Stimulated activated naive B cell treated with anti-CD40 and anti-IgM and Interleukin-4, amounts not matched to agents 10 μg/mL and 1 μg/mL and 100 μg/mL, for 72 hours (primary cell): Measurements from ENCODE around the gene APOL6.
A peak's percentile ranks its signal among the peaks of the same experiment; 100 is the strongest.

Source experiments
- ATAC-seq, 2 donors: fragments of 150-1000 bp; cut with Tn5 transposase; replicated peaks; 2 replicates each; pipeline ENCODE4 v1.10.0; 2021; ENCODE audit warnings: moderate library complexity in 1 of 2
- DNase-seq: peaks from one replicate; pipeline ENCODE4 v3.0.0; 2021
- H3K27ac Mint-ChIP-seq: one replicate; pipeline ENCODE4 v1.8.0; 2022; ENCODE audit warnings: mild to moderate bottlenecking, mixed read lengths
- H3K27me3 Mint-ChIP-seq, 2 donors: one replicate each; pipeline ENCODE4 v1.8.0; 2022; ENCODE audit warnings: mixed read lengths in 2 of 2
- H3K36me3 Mint-ChIP-seq, 2 donors: one replicate each; pipeline ENCODE4 v1.8.0; 2022; ENCODE audit warnings: mixed read lengths in 2 of 2, mild to moderate bottlenecking in 1 of 2
- H3K4me1 Mint-ChIP-seq, 2 donors: one replicate each; pipeline ENCODE4 v1.8.0; 2022; ENCODE audit warnings: mixed read lengths in 2 of 2, mild to moderate bottlenecking in 1 of 2
- H3K4me3 Mint-ChIP-seq, 2 donors: one replicate each; pipeline ENCODE4 v1.8.0; 2022; ENCODE audit warnings: mild to moderate bottlenecking in 2 of 2, mixed read lengths in 2 of 2, moderate library complexity in 1 of 2
- H3K9me3 Mint-ChIP-seq, 2 donors: one replicate each; pipeline ENCODE4 v1.8.0; 2022; ENCODE audit warnings: mixed read lengths in 2 of 2, mild to moderate bottlenecking in 1 of 2

The APOL6 gene

GRCh38 chr22:35624547-35624946, 23.7 kb upstream of the APOL6 start:
- no peaks in the 10 kb centered on the region for H3K36me3 Mint-ChIP-seq
- ATAC-seq: no peak
- H3K4me3 Mint-ChIP-seq: no peak overlapping the region
- H3K9me3 Mint-ChIP-seq: peaks cover 0 to 2% of the 10 kb centered on the region in 2 donors
- H3K27ac Mint-ChIP-seq: no peak overlapping the region
- peaks cover 53 to 61% of the 10 kb centered on the region in 2 donors for H3K27me3 Mint-ChIP-seq
- peaks cover 20 to 31% of the 10 kb centered on the region in 2 donors for H3K4me1 Mint-ChIP-seq
- no peak for DNase-seq

GRCh38 chr22:35625763-35626432, 22.3 kb upstream of the APOL6 start:
- H3K27ac Mint-ChIP-seq: no peak overlapping the region
- no peak for ATAC-seq
- peaks cover 0 to 2% of the 10 kb centered on the region in 2 donors for H3K36me3 Mint-ChIP-seq
- no peak overlapping the region for H3K4me3 Mint-ChIP-seq
- H3K4me1 Mint-ChIP-seq: peaks cover 25 to 36% of the 10 kb centered on the region in 2 donors
- peaks cover 50 to 68% of the 10 kb centered on the region in 2 donors for H3K27me3 Mint-ChIP-seq
- H3K9me3 Mint-ChIP-seq: peaks cover 0 to 2% of the 10 kb centered on the region in 2 donors
- no peak for DNase-seq

GRCh38 chr22:35627267-35628041, 20.8 kb upstream of the APOL6 start:
- Mint-ChIP-seq H3K9me3 (peaks cover 0 to 2% of the 10 kb centered on the region in 2 donors), H3K27me3 (peaks cover 50 to 68% of the 10 kb centered on the region in 2 donors), H3K27ac (no peak overlapping the region), H3K4me1 (peaks cover 25 to 36% of the 10 kb centered on the region in 2 donors), H3K4me3 (peak overlapping the region; percentile 69 to 77), H3K36me3 (peaks cover 0 to 2% of the 10 kb centered on the region in 2 donors)
- ATAC-seq (peak; percentile 31 to 46), DNase-seq (no peak)

- H3K27ac Mint-ChIP-seq: no peak overlapping the region
- peaks cover 20 to 29% of the 10 kb centered on the region in 2 donors for H3K4me1 Mint-ChIP-seq
- peaks cover 0 to 2% of the 10 kb centered on the region in 2 donors for H3K9me3 Mint-ChIP-seq
- H3K36me3 Mint-ChIP-seq: peaks cover 0 to 2% of the 10 kb centered on the region in 2 donors
- no peak overlapping the region for H3K4me3 Mint-ChIP-seq
- peaks cover 52 to 58% of the 10 kb centered on the region in 2 donors for H3K27me3 Mint-ChIP-seq
- ATAC-seq: no peak
- DNase-seq: no peak
Observed at GRCh38 chr22:35628732-35629131, 19.5 kb upstream of the APOL6 start.

- Mint-ChIP-seq H3K27ac (peak overlapping the region; percentile 11), H3K36me3 (peaks cover 0 to 2% of the 10 kb centered on the region in 2 donors), H3K27me3 (peaks cover 45 to 52% of the 10 kb centered on the region in 2 donors), H3K9me3 (peaks cover 0 to 2% of the 10 kb centered on the region in 2 donors), H3K4me3 (peak overlapping the region in 1 of 2 donors; percentile 22), H3K4me1 (peaks cover 20 to 29% of the 10 kb centered on the region in 2 donors)
- DNase-seq: peak; percentile 75
- ATAC-seq: peak; percentile 85 to 86
Observed at GRCh38 chr22:35629406-35630216, 18.6 kb upstream of the APOL6 start.

- peaks cover 42 to 52% of the 10 kb centered on the region in 2 donors for H3K27me3 Mint-ChIP-seq
Observed at GRCh38 chr22:35630387-35630793, 17.9 kb upstream of the APOL6 start.

GRCh38 chr22:35630891-35631290, 17.4 kb upstream of the APOL6 start:
- H3K27ac Mint-ChIP-seq: no peak overlapping the region
- H3K27me3 Mint-ChIP-seq: peaks cover 38 to 47% of the 10 kb centered on the region in 2 donors
- peaks cover 0 to 2% of the 10 kb centered on the region in 2 donors for H3K36me3 Mint-ChIP-seq
- ATAC-seq (no peak), DNase-seq (no peak)
- H3K9me3 Mint-ChIP-seq: peaks cover 0 to 2% of the 10 kb centered on the region in 2 donors
- no peak overlapping the region for H3K4me3 Mint-ChIP-seq
- H3K4me1 Mint-ChIP-seq: peaks cover 19 to 27% of the 10 kb centered on the region in 2 donors

More at GRCh38 chr22:35630387-35630793, 17.9 kb upstream of the APOL6 start:
- DNase-seq (no peak), ATAC-seq (no peak)
- H3K4me3 Mint-ChIP-seq: no peak overlapping the region
- no peak overlapping the region for H3K27ac Mint-ChIP-seq
- H3K4me1 Mint-ChIP-seq: peaks cover 20 to 29% of the 10 kb centered on the region in 2 donors
- peaks cover 0 to 2% of the 10 kb centered on the region in 2 donors for H3K9me3 Mint-ChIP-seq
- H3K36me3 Mint-ChIP-seq: peaks cover 0 to 2% of the 10 kb centered on the region in 2 donors

GRCh38 chr22:35631597-35631996, 16.6 kb upstream of the APOL6 start:
- peaks cover 0 to 2% of the 10 kb centered on the region in 2 donors for H3K9me3 Mint-ChIP-seq
- ATAC-seq: peak; percentile 53 to 57
- no peak overlapping the region for H3K4me3 Mint-ChIP-seq
- H3K4me1 Mint-ChIP-seq: peaks cover 17 to 24% of the 10 kb centered on the region in 2 donors
- peaks cover 31 to 42% of the 10 kb centered on the region in 2 donors for H3K27me3 Mint-ChIP-seq
- no peak for DNase-seq
- peaks cover 0 to 2% of the 10 kb centered on the region in 2 donors for H3K36me3 Mint-ChIP-seq
- no peak overlapping the region for H3K27ac Mint-ChIP-seq

GRCh38 chr22:35632935-35633334, 15.3 kb upstream of the APOL6 start:
- no peak overlapping the region for H3K27ac Mint-ChIP-seq
- peaks cover 0 to 2% of the 10 kb centered on the region in 2 donors for H3K9me3 Mint-ChIP-seq
- H3K4me1 Mint-ChIP-seq: peaks cover 7 to 11% of the 10 kb centered on the region in 2 donors
- peaks cover 28 to 42% of the 10 kb centered on the region in 2 donors for H3K27me3 Mint-ChIP-seq
- H3K4me3 Mint-ChIP-seq: no peak overlapping the region
- ATAC-seq (no peak), DNase-seq (no peak)
- H3K36me3 Mint-ChIP-seq: peaks cover 0 to 2% of the 10 kb centered on the region in 2 donors

- Mint-ChIP-seq H3K36me3 (peaks cover 0 to 2% of the 10 kb centered on the region in 2 donors), H3K4me3 (no peak overlapping the region), H3K27ac (no peak overlapping the region), H3K9me3 (peaks cover 0 to under 1% of the 10 kb centered on the region in 2 donors), H3K4me1 (peaks cover 7 to 10% of the 10 kb centered on the region in 2 donors), H3K27me3 (peaks cover 27 to 45% of the 10 kb centered on the region in 2 donors)
- ATAC-seq: no peak
- no peak for DNase-seq
Observed at GRCh38 chr22:35633520-35633919, 14.7 kb upstream of the APOL6 start.

GRCh38 chr22:35634015-35634414, 14.2 kb upstream of the APOL6 start:
- Mint-ChIP-seq H3K4me1 (peaks cover 7 to 10% of the 10 kb centered on the region in 2 donors), H3K9me3 (no peaks in the 10 kb centered on the region), H3K27ac (no peak overlapping the region), H3K36me3 (peaks cover 0 to 2% of the 10 kb centered on the region in 2 donors), H3K4me3 (no peak overlapping the region), H3K27me3 (peaks cover 30 to 45% of the 10 kb centered on the region in 2 donors)
- ATAC-seq (no peak), DNase-seq (no peak)

- no peak overlapping the region for H3K4me3 Mint-ChIP-seq
- no peaks in the 10 kb centered on the region for H3K36me3 Mint-ChIP-seq
- H3K27me3 Mint-ChIP-seq: peaks cover 30 to 44% of the 10 kb centered on the region in 2 donors
- no peaks in the 10 kb centered on the region for H3K9me3 Mint-ChIP-seq
- DNase-seq (no peak), ATAC-seq (no peak)
- peaks cover 0 to under 1% of the 10 kb centered on the region in 2 donors for H3K4me1 Mint-ChIP-seq
- H3K27ac Mint-ChIP-seq: no peak overlapping the region
Observed at GRCh38 chr22:35634943-35635540, 13.2 kb upstream of the APOL6 start.

- ATAC-seq (no peak), DNase-seq (no peak)
- Mint-ChIP-seq H3K27ac (no peak overlapping the region), H3K9me3 (no peaks in the 10 kb centered on the region), H3K36me3 (no peaks in the 10 kb centered on the region), H3K4me3 (no peak overlapping the region), H3K27me3 (peaks cover 30 to 37% of the 10 kb centered on the region in 2 donors), H3K4me1 (peaks cover 0 to 2% of the 10 kb centered on the region in 2 donors)
Observed at GRCh38 chr22:35637254-35637653, 11.0 kb upstream of the APOL6 start.
